Activated gamma-delta T cell (primary cell): ENCODE data around the gene ESAM.
A peak's percentile ranks its signal among the peaks of the same experiment; 100 is the strongest.

Source experiments
- DNase-seq: peaks from one replicate; lab custom pipeline; 2025; lab: John Stamatoyannopoulos, UW
- total RNA-seq, 2 donors: gene quantifications; one replicate each; lab custom pipeline; 2026; lab: John Stamatoyannopoulos, UW

ESAM gene, protein sequence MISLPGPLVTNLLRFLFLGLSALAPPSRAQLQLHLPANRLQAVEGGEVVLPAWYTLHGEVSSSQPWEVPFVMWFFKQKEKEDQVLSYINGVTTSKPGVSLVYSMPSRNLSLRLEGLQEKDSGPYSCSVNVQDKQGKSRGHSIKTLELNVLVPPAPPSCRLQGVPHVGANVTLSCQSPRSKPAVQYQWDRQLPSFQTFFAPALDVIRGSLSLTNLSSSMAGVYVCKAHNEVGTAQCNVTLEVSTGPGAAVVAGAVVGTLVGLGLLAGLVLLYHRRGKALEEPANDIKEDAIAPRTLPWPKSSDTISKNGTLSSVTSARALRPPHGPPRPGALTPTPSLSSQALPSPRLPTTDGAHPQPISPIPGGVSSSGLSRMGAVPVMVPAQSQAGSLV
- total RNA-seq: 0.39 to 0.72 reads per million in 2 donors

DNA sequence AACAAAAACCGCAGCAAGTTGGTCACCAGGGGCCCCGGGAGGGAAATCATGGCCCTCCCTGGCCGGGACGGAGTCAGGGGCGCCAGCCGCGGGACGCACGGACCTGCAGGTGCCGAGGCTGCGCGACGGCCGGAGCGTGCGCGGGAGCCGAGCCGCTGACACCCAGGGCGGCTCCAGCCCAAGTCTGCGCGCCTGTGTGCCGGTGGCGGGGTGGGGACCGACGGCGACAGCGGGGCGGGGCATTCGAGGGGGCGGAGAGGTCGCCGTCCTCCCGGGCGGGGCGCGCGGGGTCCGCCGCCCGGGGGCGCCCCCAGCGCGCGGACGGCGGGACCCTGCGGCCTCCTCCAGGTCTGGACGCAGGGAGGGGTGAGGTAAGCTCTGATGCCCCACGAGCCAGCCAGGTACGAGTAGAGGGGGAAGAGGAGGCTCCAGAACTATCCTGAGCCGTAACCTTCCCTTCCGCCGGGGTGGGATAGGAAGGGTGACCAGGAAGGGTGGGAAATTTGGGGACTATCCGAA lies at the start of gene ESAM:
TSS of gene ESAM (minus strand) at position 186 of the 519 bp plus-strand sequence. CDS start at position 50, 136 bp downstream.
- DNase-seq: peak; percentile 49

GRCh38 chr11:124811399-124812125 lies 49.5 kb upstream of the ESAM start:
- DNase-seq: no peak

DNA sequence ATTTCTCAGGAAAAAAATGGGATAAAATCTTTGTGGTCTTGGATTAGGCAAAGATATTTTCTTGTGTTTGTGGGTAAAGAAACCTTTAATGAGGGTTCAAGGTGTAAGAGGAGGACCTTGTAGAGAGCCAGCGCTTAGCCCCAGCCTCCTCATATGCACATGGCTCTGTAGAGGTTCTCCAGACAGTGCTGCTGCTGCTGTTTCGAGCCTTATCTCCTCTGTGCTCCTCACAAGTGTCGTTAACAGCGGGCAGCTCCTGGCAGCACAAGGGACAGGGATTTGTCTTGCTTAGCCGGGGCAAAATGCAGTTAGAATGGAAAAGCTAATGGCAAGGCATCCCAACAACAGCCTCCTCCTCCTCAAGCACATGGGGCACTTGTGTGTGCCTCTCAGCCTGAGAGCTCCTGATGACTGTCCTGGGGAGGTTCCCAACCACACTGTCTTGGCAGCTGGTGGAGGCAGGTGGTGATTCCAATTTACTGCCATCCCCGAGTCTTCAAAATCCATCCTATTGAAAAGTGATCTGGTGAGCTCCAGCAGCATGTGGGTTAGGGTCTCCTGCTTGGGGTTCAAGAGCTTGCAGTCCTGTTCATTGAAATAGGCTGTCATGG lies 45.7 kb upstream of the ESAM start:
- no peak for DNase-seq

DNA sequence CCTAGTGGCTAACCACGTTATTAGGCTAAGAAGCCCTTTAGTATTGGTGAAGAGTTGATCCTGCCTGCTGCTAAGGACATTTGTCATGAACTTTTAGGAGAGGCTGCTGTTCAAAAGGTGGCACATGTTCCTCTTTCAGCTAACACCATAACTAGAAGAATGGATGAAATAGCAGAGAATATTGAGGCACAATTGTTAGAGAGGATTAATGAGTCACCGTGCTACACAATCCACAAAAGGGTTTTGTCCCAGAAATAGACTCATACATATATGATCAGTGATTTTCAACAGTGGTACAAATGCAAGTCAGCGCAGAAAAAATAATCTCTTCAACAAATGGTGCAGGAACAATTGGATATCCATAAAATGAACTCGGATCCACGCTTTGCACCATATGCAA lies 45.1 kb upstream of the ESAM start:
- DNase-seq: no peak

DNA sequence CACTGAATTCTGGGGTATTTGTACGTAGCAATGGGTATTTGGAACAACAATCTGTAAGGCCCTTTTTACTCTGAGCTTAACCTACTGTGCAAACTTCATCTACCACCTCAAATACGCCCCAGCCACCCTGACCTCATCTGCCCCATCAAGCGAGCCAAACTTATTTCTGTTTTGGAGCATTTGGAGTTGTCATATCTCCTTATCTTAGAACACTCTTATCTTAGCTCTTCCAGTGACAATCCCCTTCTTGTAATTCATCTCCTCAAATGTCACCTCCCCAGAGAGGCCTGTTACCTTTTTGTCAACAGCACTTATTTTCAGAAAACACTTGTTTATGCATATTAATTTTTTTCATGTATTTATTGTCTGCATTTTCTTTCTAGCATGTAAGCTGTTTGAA lies 42.8 kb upstream of the ESAM start:
- DNase-seq: no peak

- no peak for DNase-seq
Measured at GRCh38 chr11:124801636-124802312, 39.7 kb upstream of the ESAM start.

DNA sequence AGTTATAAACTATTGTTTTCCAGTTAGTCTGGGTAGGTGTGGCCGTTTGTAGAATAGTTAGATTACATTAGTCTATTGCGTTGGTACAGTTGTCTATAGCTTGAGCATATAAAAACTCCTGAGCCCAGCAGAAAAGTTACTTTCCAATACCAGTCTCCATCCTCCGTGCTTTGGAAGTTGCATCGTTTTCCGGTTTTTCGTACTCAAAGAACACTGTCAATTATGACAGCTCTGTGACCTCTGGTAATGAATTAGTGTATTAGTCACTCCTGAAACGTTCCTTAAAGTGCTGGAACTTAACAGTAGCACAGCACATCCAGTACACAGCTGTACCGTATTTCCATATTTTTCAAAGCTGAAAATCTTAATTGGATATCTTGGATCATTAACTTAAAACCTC lies 38.9 kb upstream of the ESAM start:
- DNase-seq: no peak

GRCh38 chr11:124800226-124800929 lies 38.3 kb upstream of the ESAM start, which contains the start of gene MSANTD2:
Gene MSANTD2 (minus strand): TSS chr11:124800406. CDS start chr11:124800380, 26 bp downstream.
- peak; percentile 72 for DNase-seq

DNA sequence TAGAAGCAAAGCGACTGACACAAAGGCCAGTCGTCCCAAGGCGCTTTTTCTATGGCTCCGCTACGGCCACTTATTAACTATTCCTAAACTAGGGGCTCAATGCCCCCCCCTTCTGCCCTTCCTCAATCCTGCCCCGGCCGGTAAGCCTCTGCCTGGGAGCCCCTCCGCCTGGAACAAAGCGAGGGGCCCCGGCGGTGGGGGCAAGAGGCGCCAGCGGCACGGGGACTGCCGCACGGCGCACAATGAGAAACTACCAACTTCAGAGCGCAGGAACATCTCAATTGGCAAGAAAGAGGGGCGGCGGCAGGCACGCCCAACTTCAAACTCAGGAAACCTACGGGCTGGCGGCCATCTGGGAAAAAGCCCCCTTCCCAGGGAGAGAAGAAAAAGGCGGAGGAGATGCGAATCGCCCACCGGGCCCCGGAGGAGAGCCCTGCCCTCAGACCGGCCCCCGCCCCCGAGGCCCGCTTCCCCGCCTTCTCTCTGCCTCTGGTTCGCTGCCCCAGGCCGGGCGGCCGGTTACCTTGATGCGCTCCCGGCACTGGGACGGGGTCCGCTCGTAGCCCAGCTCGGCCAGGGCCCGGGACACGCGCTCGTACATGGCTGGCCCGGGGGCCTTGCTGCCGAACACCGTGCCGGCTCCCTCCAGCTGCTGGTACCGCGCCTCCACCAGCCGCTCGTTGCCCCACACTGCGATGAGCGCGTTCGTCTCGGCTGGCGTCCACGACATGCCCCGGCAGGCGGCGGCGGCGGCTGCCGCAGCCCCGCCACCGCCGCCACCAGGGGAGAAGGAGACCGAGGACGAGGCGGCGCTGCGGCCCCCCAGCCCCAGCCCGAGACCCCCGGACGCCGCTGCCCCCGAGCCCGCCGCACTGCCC lies 37.5 kb upstream of the ESAM start:
- DNase-seq: peak; percentile 44

DNA sequence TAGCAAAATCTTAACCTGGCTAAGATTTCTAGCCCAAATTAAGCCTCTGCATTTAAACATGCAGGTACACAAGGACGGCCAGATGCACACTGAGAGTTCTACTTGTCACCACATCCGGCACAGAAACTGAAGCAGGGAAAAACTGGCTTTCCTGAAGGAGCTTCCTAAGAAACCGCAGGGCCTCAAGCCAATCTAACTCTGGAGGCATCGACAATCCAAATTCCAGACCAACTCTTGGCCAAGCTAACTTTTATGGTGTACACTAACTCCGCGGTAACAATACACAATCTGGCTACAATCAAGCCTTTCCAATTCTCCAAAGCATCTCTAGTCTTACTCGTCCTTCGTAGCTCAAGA lies 36.9 kb upstream of the ESAM start:
- DNase-seq: no peak

GRCh38 chr11:124796312-124796711 lies 34.2 kb upstream of the ESAM start:
- DNase-seq: no peak

- no peak for DNase-seq
Measured at GRCh38 chr11:124793466-124794278, 31.6 kb upstream of the ESAM start.

- DNase-seq: no peak
Measured at GRCh38 chr11:124791626-124792341, 29.7 kb upstream of the ESAM start.

- DNase-seq: no peak
Measured at GRCh38 chr11:124788521-124788920, 26.4 kb upstream of the ESAM start.

DNA sequence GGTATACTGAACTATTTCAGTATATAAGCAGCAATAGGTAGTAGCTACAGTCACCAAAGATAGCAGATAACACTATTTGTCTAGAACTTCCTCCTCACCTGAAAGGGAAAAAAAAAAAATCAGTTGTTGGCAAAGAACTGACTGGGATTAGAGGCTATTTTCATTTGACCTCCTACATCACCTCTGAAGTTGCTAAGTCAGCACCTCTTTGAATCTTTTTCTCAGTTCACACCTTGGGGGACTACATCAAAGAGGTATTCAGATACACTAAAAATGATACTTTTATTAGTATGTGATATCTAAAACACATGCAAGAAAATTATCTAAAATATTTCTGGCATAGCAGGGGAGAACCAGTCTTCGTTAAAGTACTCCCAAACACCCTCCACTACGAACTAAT lies 22.0 kb upstream of the ESAM start:
- no peak for DNase-seq

GRCh38 chr11:124783002-124783401 lies 20.9 kb upstream of the ESAM start:
- no peak for DNase-seq

- no peak for DNase-seq
Measured at GRCh38 chr11:124779568-124779967, 17.5 kb upstream of the ESAM start.

GRCh38 chr11:124778281-124778680 lies 16.2 kb upstream of the ESAM start:
- no peak for DNase-seq
